Ovary (tissue), 9 donors: ENCODE data around the gene SNX24. TPM values are rescaled to one million over a fixed set of nuclear protein-coding genes. Genes with fewer than 3 reads are reported as not detected.

ENCODE experiments used
- DNase-seq, 5 donors: peaks; one replicate each; pipeline ENCODE4 v3.0.0-alpha.2; 2019 to 2020
- H3K27ac ChIP-seq, 2 donors: fragments of 200-600 bp; one replicate each; pipeline versions ENCODE4 v1.5.1 to v1.8.0; 2019 to 2022
- H3K27me3 ChIP-seq: fragments of 200-600 bp; one replicate; pipeline ENCODE4 v1.8.0; 2022
- H3K36me3 ChIP-seq: fragments of 200-600 bp; sonication (generic); one replicate; pipeline ENCODE4 v1.5.1; 2019
- H3K4me1 ChIP-seq: one replicate; pipeline ENCODE4 v1.8.1; 2013; ENCODE audit warnings: mild to moderate bottlenecking, moderate library complexity; ENCODE audit not compliant: insufficient read depth
- H3K4me3 ChIP-seq: fragments of 200-600 bp; sonication (generic); one replicate; pipeline ENCODE4 v1.5.1; 2017
- H3K9me3 ChIP-seq, 2 donors: fragments of 200-600 bp in 1 of 2; sonication (generic) in 1 of 2; one replicate each; pipeline versions ENCODE4 v1.5.1 to v1.8.1; 2013 to 2019; ENCODE audit warnings: mild to moderate bottlenecking in 1 of 2, moderate library complexity in 1 of 2
- CTCF ChIP-seq, 3 donors: fragments of 450-650 bp in 2 of 3; fragments of 200-600 bp in 1 of 3; IDR thresholded peaks; one replicate each; pipeline versions ENCODE4 v1.5.1 to v1.8.0; 2016 to 2022; ENCODE audit warnings: antibody characterized with exemption in 3 of 3, mild to moderate bottlenecking in 1 of 3
- EP300 ChIP-seq: sonication (generic); formaldehyde crosslinking; IDR thresholded peaks from one replicate; pipeline ENCODE4 v1.6.1; 2017; ENCODE audit warnings: antibody characterized with exemption
- POLR2A ChIP-seq: fragments of 450-650 bp; IDR thresholded peaks from one replicate; pipeline ENCODE4 v1.6.1; 2017; ENCODE audit warnings: antibody characterized with exemption, mild to moderate bottlenecking, moderate library complexity
- WGBS, 3 donors: extraction: QIAGEN DNeasy Blood & Tissue Kit in 1 of 3; methylation state at CpG; one replicate each; pipeline versions ENCODE4 v1.1.5 to v1.1.7; 2013 to 2017; 5-methylcytosine and 5-hydroxymethylcytosine counted together
- intact Hi-C, 4 donors: fragments of 100-400 bp; cut with DNase I; formaldehyde crosslinking; loops; one replicate each; pipeline versions ENCODE4 v1.11.0 to v1.15.1; 2022 to 2023
- polyA plus RNA-seq, 2 donors: library from polyadenylated mRNA; stranded (reverse); fragments of 200-250 nt in 1 of 2; fragments of 350-450 nt in 1 of 2; fragmentation: Illumina TruSeq in 1 of 2; extraction: RNeasy Lipid Tissue Mini Kit (QIAGEN cat#74804) in 1 of 2; gene quantifications; one replicate each; pipeline ENCODE4 v1.2.3, GENCODE V29; 2013 to 2014
- total RNA-seq, 7 donors: library from RNA; depleted of rRNA in 2 of 7; stranded (reverse); fragments of >200 nt in 2 of 7; fragmentation: NEBNext Ultra II Directional in 3 of 7; extraction: Animal tissue kit (Norgen Biotek cat#: 25700) in 3 of 7; gene quantifications; one replicate each; pipeline versions ENCODE4 v1.1.0 to v1.2.4, GENCODE V29; 2016 to 2023
- donor health status: DM: no; HTN: no; CAD: no; lungs with moderate emphysema.
- donor health status: DM: no; HTN: no; CAD: no.
- donor health status: Bipolar disorder and iron deficiency.
- donor health status: DM: yes; HTN: yes; CAD: no.
- donor health status: DM: no; HTN: no; CAD: no.
- donor health status: DM: yes; HTN: yes; CAD: no.

Gene SNX24
- total and polyA plus RNA-seq, 9 donors, result 4.1 to 19.1 (median 9.0) TPM

DNA sequence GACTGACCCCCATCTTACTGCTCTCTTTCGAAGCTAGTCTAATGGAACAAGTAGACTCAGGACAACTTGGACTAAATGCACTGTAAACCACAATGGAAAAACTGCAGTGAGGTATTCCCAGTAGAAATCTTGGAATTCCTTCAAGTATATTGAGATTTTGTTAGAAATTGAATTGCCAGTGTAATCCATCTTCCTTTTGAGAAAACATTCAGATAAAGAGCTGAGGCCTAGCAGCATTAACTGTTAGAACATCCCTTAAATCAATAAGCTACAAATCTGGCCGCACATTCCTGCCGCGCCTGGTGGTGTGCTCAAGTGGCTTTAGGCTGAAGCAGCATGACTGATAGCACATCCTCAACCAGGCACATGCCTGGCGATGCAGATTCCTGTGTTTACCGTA, 161.8 kb downstream of the SNX24 start:
- TF ChIP-seq CTCF (IDR thresholded peaks at IDR 0.05), result no peak
- TF ChIP-seq POLR2A, result no peak
- no peak for TF ChIP-seq EP300
- WGBS, 3 donors, result 88 to 92% (median 89%) methylated on average over 6 of the region's 6 CpGs
- no peak for DNase-seq
- H3K27me3 ChIP-seq, result no peaks in the 10 kb centered on the region
- H3K27ac ChIP-seq, result no peak overlapping the region
- no peaks in the 10 kb centered on the region for H3K9me3 ChIP-seq
- H3K4me1 ChIP-seq, result no peaks in the 10 kb centered on the region
- H3K36me3 ChIP-seq, result no peaks in the 10 kb centered on the region
- no peak overlapping the region for H3K4me3 ChIP-seq
- intact Hi-C loops, result no loop called here

- Histone ChIP-seq H3K36me3 (no peaks in the 10 kb centered on the region), H3K27ac (no peak overlapping the region), H3K4me1 (no peaks in the 10 kb centered on the region), H3K27me3 (no peaks in the 10 kb centered on the region), H3K9me3 (no peaks in the 10 kb centered on the region), H3K4me3 (no peak overlapping the region)
- 93 to 94% (median 94%) methylated on average over 6 of the region's 6 CpGs for WGBS, 3 donors
- TF ChIP-seq EP300 (no peak), POLR2A (no peak), CTCF (IDR thresholded peaks at IDR 0.05) (no peak)
- DNase-seq, result no peak
- intact Hi-C loops, result no loop called here
Measured at GRCh38 chr5:123007754-123008153, 162.3 kb downstream of the SNX24 start.

DNA sequence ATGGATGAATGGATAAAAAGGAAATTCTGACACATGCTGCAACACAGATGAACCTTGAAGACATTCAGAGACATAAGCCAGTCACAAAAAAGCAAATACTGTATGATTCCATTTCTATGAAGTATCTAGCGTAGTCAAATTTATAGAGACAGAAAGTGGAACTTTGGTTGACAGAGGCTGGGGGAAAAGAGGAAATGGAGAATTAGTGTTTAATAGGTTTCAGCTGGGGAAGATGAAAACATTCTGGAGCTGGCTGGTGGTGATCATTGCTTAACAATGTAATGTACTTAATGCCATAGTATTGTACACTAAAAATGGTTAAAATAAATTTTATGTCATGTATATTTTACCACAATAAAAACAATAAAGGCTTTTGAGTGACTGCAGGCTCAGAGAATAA, 166.9 kb downstream of the SNX24 start:
- DNase-seq, result no peak
- no peaks in the 10 kb centered on the region for H3K9me3 ChIP-seq
- no peak overlapping the region for H3K27ac ChIP-seq
- no peaks in the 10 kb centered on the region for H3K4me1 ChIP-seq
- WGBS, 3 donors, result 98 to 100% (median 98%) methylated on average over 1 of the region's 1 CpG
- no peak for TF ChIP-seq EP300
- no peak for TF ChIP-seq POLR2A
- TF ChIP-seq CTCF (IDR thresholded peaks at IDR 0.05), result no peak
- H3K4me3 ChIP-seq, result no peak overlapping the region
- intact Hi-C loops, result no loop called here
- no peaks in the 10 kb centered on the region for H3K36me3 ChIP-seq
- H3K27me3 ChIP-seq, result no peaks in the 10 kb centered on the region

DNA sequence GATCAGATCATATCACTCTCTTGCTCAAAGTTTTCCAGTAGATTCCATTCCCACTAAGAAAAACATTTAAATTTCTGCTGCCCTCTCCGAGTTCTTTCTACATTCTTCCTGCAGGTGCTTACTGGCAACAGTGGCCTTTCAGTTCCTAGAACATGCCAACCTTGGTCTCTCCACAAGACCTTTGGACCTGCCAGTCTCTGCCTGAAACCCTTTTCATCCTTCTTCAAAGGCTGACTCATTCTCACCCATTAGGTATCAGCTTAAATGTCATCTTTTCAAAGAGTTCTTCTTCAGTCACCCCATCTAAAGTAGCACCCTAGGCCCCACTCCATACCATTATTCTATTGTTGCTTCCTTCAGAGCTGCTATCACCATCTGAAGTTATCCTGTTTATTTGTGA, 169.3 kb downstream of the SNX24 start:
- 88 to 94% (median 90%) methylated on average over 1 of the region's 1 CpG for WGBS, 3 donors
- TF ChIP-seq EP300, result no peak
- TF ChIP-seq CTCF (IDR thresholded peaks at IDR 0.05), result no peak
- no peak overlapping the region for H3K4me3 ChIP-seq

DNA sequence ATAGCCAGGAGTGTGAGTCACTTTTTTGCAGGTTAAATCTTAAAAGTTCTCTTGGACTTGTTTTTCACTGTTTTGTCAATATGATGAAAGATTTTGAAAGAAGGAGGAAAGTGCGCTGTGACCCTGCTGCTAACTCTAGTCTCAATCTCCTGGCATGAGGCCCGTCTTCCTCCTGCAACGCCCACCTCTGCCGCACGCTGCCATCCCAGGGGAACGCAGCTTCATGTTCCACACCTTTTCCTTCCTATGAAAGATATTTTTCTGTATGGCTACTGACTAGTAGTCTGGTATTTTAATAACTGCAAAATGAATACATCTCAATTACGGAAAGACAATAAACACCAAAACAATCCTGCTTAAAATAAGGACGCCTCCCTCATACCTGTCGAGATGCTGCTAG, 182.8 kb downstream of the SNX24 start:
- intact Hi-C loops, result no loop called here

More for the DNA sequence above, 169.3 kb downstream of the SNX24 start:
- Histone ChIP-seq H3K9me3 (no peaks in the 10 kb centered on the region), H3K4me1 (no peaks in the 10 kb centered on the region), H3K27ac (no peak overlapping the region), H3K27me3 (no peaks in the 10 kb centered on the region), H3K36me3 (no peaks in the 10 kb centered on the region)
- no peak for DNase-seq
- intact Hi-C loops, result no loop called here

More for the DNA sequence above, 182.8 kb downstream of the SNX24 start:
- DNase-seq, result no peak
- TF ChIP-seq POLR2A (no peak), CTCF (IDR thresholded peaks at IDR 0.05) (no peak), EP300 (no peak)
- Histone ChIP-seq H3K9me3 (no peaks in the 10 kb centered on the region), H3K27ac (no peak overlapping the region), H3K4me1 (no peaks in the 10 kb centered on the region), H3K27me3 (no peaks in the 10 kb centered on the region), H3K36me3 (no peaks in the 10 kb centered on the region), H3K4me3 (no peak overlapping the region)
- WGBS, 3 donors, result 72 to 78% (median 72%) methylated on average over 9 of the region's 9 CpGs
